ENCODE measurements around the gene ABRAXAS1. TPM values are rescaled to one million over a fixed set of nuclear protein-coding genes. Genes with fewer than 3 reads are reported as not detected.

ABRAXAS1 gene
- total RNA-seq, 1 experiment from 2014 or later = 24.7 TPM

DNA sequence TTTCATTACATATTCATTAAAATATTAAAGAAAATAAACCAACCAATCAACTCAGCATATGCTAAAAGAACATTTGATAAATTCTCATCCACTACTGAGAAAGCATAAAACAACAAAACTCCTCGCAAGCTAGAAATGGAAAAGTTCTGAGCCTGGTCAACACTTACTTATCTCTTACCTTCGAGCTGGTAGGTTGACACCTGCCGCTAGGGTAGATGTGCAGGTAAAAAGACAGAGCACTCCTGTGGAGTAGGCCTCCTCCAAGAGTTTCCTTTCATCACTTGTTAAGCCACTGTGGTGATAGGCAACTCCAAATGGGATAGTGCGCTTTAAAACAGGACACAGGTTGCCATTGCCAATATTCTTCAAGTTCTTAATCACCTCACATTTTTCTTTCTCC lies 48.2 kb downstream of the ABRAXAS1 start:
- Histone ChIP-seq H3K27me3 (ENCODE audit: insufficient read depth, low read length) (no peaks in the 10 kb centered on the region), H3K14ac (ENCODE audit: insufficient read depth, low read length) (no peak overlapping the region), H4K20me1 (ENCODE audit: control insufficient read depth, insufficient read depth, insufficient read length) (no peaks in the 10 kb centered on the region), H4K8ac (replicated peaks; ENCODE audit: insufficient read length, low read depth, low read length) (no peak overlapping the region), H3K56ac (ENCODE audit: insufficient read length, low read depth, low read length) (no peak overlapping the region), H3K4me2 (ENCODE audit: insufficient read depth, insufficient read length, low read length) (no peak overlapping the region), H2BK120ac (ENCODE audit: low read depth, low read length, poor library complexity, severe bottlenecking) (no peak overlapping the region), H3K23ac (ENCODE audit: insufficient read length, low read depth, low read length) (no peak overlapping the region), H4K5ac (ENCODE audit: insufficient read length, low read depth, low read length) (no peak overlapping the region), H3K27ac (ENCODE audit: insufficient read length, low read depth, low read length) (no peak overlapping the region), H3K4me1 (ENCODE audit: insufficient read depth, low read length) (no peaks in the 10 kb centered on the region), H2AK5ac (ENCODE audit: insufficient read length, low read length) (no peak overlapping the region), H2AFZ (ENCODE audit: low read length) (no peak overlapping the region), H2BK15ac (ENCODE audit: low read depth, low read length) (no peak overlapping the region), H2BK20ac (ENCODE audit: low read depth, low read length, poor library complexity, severe bottlenecking) (no peak overlapping the region), H3K79me1 (ENCODE audit: insufficient read depth, low read depth, low read length, poor library complexity, severe bottlenecking) (no peaks in the 10 kb centered on the region), H3K23me2 (ENCODE audit: insufficient read length, low read depth, low read length, poor library complexity, severe bottlenecking) (no peaks in the 10 kb centered on the region), H3T11ph (ENCODE audit: low read length) (no peak overlapping the region), H3K18ac (ENCODE audit: insufficient read length, low read depth, low read length) (no peak overlapping the region), H3K9me3 (ENCODE audit: control insufficient read depth, low read depth, low read length) (no peaks in the 10 kb centered on the region), H4K91ac (ENCODE audit: insufficient read length, low read depth, low read length) (no peak overlapping the region), H3K9ac (ENCODE audit: extremely low read depth, insufficient read length, low read length) (no peak overlapping the region), H2BK5ac (ENCODE audit: insufficient read length, low read length) (no peak overlapping the region), H3K79me2 (ENCODE audit: insufficient read depth, low read length) (no peaks in the 10 kb centered on the region), H2BK12ac (ENCODE audit: insufficient read length, low read depth, low read length) (no peak overlapping the region), H3K4ac (ENCODE audit: low read depth, low read length) (no peak overlapping the region)
- no peak for DNase-seq
- Mint-ChIP-seq H3K36me3 (ENCODE audit: insufficient read depth in 1 of 3, low read depth in 3 of 3) (peaks cover 0 to 5% (median 0%) of the 10 kb centered on the region in 3 experiments; a peak in 2 of 7 replicates), H3K4me3 (no peak overlapping the region), H3K9me3 (no peaks in the 10 kb centered on the region), H3K4me1 (no peaks in the 10 kb centered on the region), H3K27me3 (ENCODE audit: low read depth) (no peaks in the 10 kb centered on the region), H3K27ac (no peak overlapping the region)
- no CpG with 5 or more reads among the region's 4 CpGs for WGBS (ENCODE audit: extremely low coverage, insufficient read length, low lambda C conversion rate)
- TF ChIP-seq CTCF (conservative IDR thresholded peaks at IDR 0.05) = 0 out of 3 replicates have a peak, but pooled peaks have one; percentile 15
